HG03378 (cell line): ENCODE results near the gene BCHE.
A peak's percentile ranks its signal among the peaks of the same experiment; 100 is the strongest.

Experiments
- ATAC-seq: cut with Tn5 transposase; IDR thresholded peaks from one replicate; pipeline ENCODE4 v1.9.1; 2021; ENCODE audit warnings: mild to moderate bottlenecking, moderate library complexity; ENCODE audit not compliant: unreplicated experiment

The BCHE gene

GRCh38 chr3:165837058-165837525 lies at the start of gene BCHE:
Gene BCHE, minus strand, starts transcription at chr3:165837423. Its CDS starts 6,390 bp downstream, at chr3:165831033.
- no peak for ATAC-seq

GRCh38 chr3:165885558-165886270 lies 48.5 kb upstream of the BCHE start:
- no peak for ATAC-seq

DNA sequence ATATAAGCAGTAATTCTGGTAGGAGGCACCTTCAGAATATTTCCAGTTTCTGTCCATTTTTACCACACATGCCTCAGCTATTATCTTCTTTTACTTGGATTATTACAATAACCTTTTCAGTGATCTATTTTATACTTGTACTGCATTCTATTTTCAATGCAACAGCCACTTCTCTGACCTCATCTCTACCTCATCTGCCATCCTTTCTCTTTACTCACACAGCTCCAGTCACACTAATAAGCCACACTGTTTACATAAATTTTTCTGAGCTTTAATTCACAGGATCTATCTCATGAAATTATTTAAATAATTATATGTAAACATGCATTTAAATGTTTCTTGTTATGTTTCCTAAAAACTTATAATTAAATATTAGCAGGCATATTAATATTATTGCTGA lies 47.3 kb upstream of the BCHE start:
- no peak for ATAC-seq

DNA sequence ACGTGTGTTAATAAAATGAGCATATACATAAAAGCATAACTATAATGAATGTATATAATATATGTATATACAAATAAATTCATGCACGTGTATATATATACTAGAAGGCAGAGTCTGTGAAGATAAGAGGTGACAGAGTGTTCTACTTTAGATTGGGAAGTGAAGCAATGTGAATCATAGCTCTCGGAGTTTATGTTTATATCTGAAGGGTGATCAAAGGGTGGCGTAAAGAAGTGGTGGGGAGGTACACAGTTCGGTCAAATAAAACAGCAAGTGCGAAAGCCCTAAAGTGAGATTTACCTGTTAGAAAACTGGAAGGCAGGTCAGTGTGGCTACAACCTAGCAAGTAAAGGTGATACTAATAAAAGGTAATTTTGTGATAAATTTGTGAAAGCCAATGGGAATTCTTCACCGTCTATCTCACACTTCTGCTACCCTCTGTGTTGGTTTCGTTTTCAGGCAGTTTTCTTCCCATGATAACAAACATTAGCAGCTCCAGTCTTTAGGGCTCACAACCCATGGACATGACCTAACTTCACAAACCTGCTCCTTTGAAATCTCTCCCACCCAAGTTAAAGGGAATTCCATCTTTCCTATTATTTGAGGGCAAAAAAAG lies 46.7 kb upstream of the BCHE start:
- ATAC-seq, result no peak

- ATAC-seq, result no peak
Measured at GRCh38 chr3:165883117-165883516, 45.9 kb upstream of the BCHE start.

GRCh38 chr3:165875644-165876043 lies 38.4 kb upstream of the BCHE start:
- ATAC-seq, result no peak

DNA sequence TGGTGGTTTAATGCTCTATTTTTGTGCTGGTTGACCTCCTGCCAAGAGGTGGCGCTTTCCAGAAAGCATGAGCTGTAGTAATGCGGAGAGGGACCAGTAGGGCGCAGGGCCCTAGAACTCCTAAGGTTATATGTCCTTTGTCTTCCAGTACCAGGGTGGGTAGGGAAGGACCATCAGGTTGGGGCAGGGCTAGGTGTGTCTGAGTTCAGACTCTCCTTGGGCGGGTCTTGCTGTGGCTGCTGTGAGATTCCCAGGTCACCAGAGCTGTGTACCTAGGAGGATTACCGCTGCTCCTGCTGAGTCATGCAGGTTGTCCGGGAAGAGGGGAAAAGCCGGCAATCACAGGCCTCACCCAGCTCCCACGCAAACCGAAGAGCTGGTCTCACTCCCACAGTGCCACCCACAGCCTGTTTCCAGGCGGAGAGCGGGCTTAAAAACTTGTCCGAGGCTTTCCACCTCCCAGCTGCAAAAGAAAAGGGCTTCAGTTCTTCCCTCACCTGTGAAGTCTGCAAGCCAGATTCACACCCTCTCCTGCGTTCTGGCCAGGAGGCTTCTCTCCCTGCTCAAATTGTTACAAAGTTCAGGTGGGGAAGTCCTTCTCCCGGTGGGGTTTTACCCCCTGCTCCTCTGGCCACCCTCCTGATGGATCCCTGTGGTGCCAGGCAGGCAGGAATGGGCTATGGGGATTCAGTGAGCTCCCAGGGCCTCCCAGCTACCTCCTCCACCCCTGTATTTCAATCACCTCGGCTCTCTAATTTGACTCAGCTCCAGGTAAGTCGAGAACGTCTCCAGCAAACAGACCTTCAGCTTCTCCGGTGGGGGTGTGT lies 37.7 kb upstream of the BCHE start:
- ATAC-seq, result no peak

DNA sequence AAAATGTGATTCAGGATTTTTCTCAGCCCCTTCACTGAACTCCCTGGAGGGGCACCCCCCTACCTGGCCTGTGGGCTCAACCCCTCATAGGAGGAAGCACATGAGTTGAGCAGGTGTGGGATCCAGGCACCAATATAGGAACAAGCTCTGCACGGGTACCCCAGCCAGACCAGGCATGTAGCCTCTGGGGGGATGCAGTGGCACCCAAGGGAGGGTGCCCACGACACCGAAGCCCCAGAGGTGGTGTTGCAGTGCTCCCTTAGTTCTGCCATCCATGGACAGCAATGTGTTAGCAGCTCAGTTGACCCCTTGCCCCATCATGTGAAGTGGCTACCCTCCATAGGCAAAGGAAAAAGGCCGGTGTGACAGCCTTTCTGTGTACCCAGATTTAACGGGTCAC lies 30.9 kb upstream of the BCHE start:
- ATAC-seq, result no peak

- ATAC-seq, result no peak
Measured at GRCh38 chr3:165859061-165859460, 21.8 kb upstream of the BCHE start.

DNA sequence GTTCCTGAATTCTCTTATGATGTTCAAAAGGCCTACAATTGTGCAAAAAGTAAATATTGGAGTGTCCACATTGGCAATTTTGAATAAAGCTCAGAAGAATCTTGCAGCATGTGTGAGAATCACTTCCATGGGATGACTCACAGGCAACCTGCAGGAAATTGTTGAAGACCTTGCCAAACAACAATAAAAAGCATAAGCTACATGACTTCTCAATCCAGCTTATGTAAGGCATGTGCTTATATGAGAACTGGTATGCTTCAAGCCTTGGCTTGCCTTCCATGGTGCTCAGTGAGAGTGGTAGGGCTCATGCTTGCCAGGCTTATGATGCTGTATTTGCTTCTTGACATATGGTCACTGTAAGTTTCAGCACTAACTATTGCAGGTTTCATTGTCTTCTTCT lies 18.4 kb upstream of the BCHE start:
- ATAC-seq, result no peak

DNA sequence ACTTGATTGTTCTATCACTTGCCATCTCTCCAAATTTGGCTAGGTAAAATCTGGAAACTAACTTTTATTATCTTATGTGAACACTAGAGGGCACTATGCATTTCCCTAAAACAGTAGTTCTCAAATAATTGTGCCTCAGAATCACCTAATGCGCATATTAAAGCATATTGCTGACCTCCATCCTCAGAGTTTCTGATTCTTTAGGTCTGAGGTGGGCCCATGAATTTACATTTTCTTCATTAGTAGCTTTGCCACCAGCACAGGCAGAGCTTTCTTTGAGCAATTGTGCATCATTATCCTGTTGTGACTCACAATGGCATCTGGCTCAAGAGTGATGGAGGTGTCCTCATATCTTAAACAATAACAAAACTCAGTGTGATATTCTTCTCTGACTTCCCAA lies 17.5 kb upstream of the BCHE start:
- ATAC-seq, result peak; percentile 56

DNA sequence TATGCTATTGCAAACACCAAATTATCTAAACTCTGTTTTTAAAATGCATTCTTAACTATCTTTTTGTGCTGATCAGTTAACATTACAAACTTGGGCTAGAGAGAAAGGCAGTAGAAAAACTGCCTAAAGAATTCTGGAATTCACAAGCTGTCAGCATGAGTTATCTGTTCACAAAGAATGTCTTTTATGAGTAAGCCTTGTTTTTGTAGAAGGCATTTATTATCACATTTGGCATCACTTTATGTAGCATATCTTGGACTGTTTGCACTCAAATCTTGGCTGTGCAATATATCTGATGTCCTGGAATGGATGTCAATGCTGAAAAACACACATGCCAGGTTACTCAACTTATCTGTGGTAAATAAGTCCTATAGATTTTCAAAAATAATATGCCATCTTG lies 15.5 kb upstream of the BCHE start:
- no peak for ATAC-seq

GRCh38 chr3:165852191-165852590 lies 15.0 kb upstream of the BCHE start:
- ATAC-seq, result no peak

- ATAC-seq, result no peak
Measured at GRCh38 chr3:165846056-165846455, 8.8 kb upstream of the BCHE start.

- ATAC-seq, result no peak
Measured at GRCh38 chr3:165839296-165840076, 2.3 kb upstream of the BCHE start.

DNA sequence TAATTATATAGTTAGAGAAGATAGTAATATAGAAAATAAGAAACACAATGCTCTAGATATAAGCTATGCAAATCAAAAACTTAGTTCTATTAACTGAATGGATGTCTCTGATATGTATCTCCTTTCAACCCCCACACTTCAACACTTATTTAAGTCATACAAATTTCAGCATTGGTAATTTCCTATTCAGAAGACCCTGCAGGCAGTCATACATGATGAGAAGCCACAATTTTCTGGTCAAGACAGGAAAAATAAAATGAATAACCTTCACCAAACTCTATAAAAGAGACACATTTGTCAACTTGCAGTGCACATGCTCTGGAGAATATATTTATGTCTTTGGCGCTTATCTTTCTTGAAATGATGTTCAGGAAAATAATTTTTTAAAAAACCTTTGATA lies 578 bp upstream of the BCHE start:
- ATAC-seq, result no peak

DNA sequence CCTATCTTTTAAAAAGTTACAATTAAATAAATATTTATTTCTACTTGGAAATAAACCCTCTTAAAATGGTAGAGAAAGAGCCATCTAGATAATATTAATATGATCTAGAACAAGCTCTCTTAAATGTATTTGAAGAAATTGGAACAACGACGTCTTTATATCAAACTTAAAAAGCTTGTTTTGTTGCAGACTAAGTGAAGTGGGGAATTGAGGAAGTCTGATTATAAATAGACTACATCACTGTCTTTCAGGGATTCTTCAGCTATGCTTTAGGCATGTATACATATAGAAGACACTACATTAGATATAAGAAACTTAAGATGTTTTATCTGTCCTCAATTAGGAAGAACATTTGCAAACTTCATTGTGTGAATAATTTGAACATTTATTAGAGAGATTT lies 1.8 kb downstream of the BCHE start:
- no peak for ATAC-seq

- no peak for ATAC-seq
Measured at GRCh38 chr3:165830746-165831145, 6.5 kb downstream of the BCHE start.

DNA sequence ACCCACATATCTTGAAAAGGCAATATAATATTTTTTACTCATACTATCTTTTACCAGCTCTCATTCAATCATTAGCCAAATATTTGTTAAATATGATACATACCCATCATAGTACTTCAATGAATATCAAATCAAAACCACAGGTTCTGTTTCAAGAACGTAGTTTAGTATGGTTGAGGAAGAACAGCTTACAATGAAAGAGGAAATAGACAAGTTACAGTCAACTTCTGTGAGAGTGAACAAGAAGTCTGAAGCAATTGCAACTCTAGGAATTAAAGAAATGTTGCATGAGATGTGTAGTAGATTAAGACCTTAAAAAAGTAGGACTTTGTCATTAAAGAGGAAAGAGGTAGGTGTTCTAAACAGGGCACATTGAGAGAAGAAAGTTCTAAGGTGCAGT lies 9.3 kb downstream of the BCHE start:
- no peak for ATAC-seq

- no peak for ATAC-seq
Measured at GRCh38 chr3:165827233-165827632, 10.0 kb downstream of the BCHE start.

- no peak for ATAC-seq
Measured at GRCh38 chr3:165820671-165821123, 16.5 kb downstream of the BCHE start.
